AG04449 (cell line): ENCODE data around the gene PUDP.

Experiments
- CTCF ChIA-PET: fragments of 350-600 bp; formaldehyde crosslinking; extraction: SDS; loops from one replicate; lab custom pipeline; 2021; ENCODE audit warnings: antibody characterized with exemption; lab: Yijun Ruan, JAX
- POLR2A ChIA-PET: fragments of 400-600, 350-600 bp; formaldehyde crosslinking; extraction: SDS; loops from one replicate; lab custom pipeline; 2020; ENCODE audit warnings: antibody characterized with exemption, inconsistent platforms; lab: Yijun Ruan, JAX
- DNase-seq: peaks from one replicate; pipeline ENCODE4 v3.0.0-alpha.2; 2010; ENCODE audit warnings: low read depth, low spot score
- H3K4me3 ChIP-seq: 2 replicates; pipeline ENCODE4 v1.5.1; 2011; ENCODE audit warnings: low read depth, mild to moderate bottlenecking, control low read depth, low read length
- CTCF ChIP-seq: IDR thresholded peaks from one replicate; pipeline ENCODE4 v1.5.1; 2011; ENCODE audit warnings: mild to moderate bottlenecking, moderate library complexity, low read length, control low read depth, inconsistent platforms; ENCODE audit not compliant: insufficient read depth; ENCODE audit errors: missing control alignments

PUDP gene

GRCh38 chrX:7143941-7144525 lies 3.9 kb downstream of the PUDP start:
- CTCF ChIA-PET, result no interaction called here
- DNase-seq, result no peak
- no peak for TF ChIP-seq CTCF
- no peak overlapping the region for H3K4me3 ChIP-seq
- POLR2A ChIA-PET, result no interaction called here

- H3K4me3 ChIP-seq, result no peak overlapping the region
- no peak for TF ChIP-seq CTCF
- ChIA-PET CTCF (no interaction called here), POLR2A (no interaction called here)
- no peak for DNase-seq
Measured at GRCh38 chrX:7143076-7143475, 4.9 kb downstream of the PUDP start.

- TF ChIP-seq CTCF, result no peak
- DNase-seq, result peak; percentile 44
- ChIA-PET POLR2A (no interaction called here), CTCF (no interaction called here)
- no peak overlapping the region for H3K4me3 ChIP-seq
Measured at GRCh38 chrX:7139202-7140081, 8.5 kb downstream of the PUDP start.

- DNase-seq, result no peak
- no peak for TF ChIP-seq CTCF
- CTCF ChIA-PET, result no interaction called here
- POLR2A ChIA-PET, result interaction anchor here (0.6 kb wide), 1 partner anchor 11 kb away, joined by 3 read pairs; no protein-coding TSS in a partner anchor
- H3K4me3 ChIP-seq, result no peak overlapping the region
Measured at GRCh38 chrX:7134981-7135380, 13.0 kb downstream of the PUDP start.

- ChIA-PET CTCF (interaction anchor here (1.0 to 1.3 kb wide), 2 partner anchors 14 to 573 kb away, joined by 3 to 4 read pairs; no protein-coding TSS in a partner anchor), POLR2A (no interaction called here)
Measured at GRCh38 chrX:7133050-7133440, 14.9 kb downstream of the PUDP start.

More at GRCh38 chrX:7133050-7133440, 14.9 kb downstream of the PUDP start:
- DNase-seq, result no peak
- H3K4me3 ChIP-seq, result no peak overlapping the region
- no peak for TF ChIP-seq CTCF
